CD4-positive, alpha-beta T cell (primary cell): ENCODE measurements around the gene LRRC8E. TPM values are rescaled to one million over a fixed set of nuclear protein-coding genes. Genes with fewer than 3 reads are reported as not detected.

Experiments
- total RNA-seq, 174 experiments: library from RNA in 2 of 174; stranded (reverse) in 2 of 174; gene quantifications; one replicate each; pipeline ENCODE4 v1.2.3 and lab custom pipeline; 2021 to 2026

LRRC8E gene
- total RNA-seq, 2 experiments from 2014 or later, result not detected

Other genes with a start within 250 kb of the LRRC8E start
- gene RETN, start 219.5 kb upstream of the LRRC8E start, total RNA-seq, result not detected
- under 1 TPM in 1 of 2 experiments, not detected in 1; 0.38 TPM for gene MCEMP1, start 211.4 kb upstream of the LRRC8E start, total RNA-seq
- 10 to 100 TPM; 41.3 to 43.4 TPM for gene TRAPPC5, start 207.7 kb upstream of the LRRC8E start, total RNA-seq
- not detected for gene FCER2, start 186.4 kb upstream of the LRRC8E start, total RNA-seq
- gene CLEC4G, start 156.4 kb upstream of the LRRC8E start, total RNA-seq, result not detected
- not detected for gene CD209, start 141.0 kb upstream of the LRRC8E start, total RNA-seq
- gene CLEC4M, start 125.3 kb upstream of the LRRC8E start, total RNA-seq, result not detected
- 1 to 10 TPM; 5.2 to 6.0 TPM for gene EVI5L, start 58.3 kb upstream of the LRRC8E start, total RNA-seq
- under 1 TPM; 0.25 to 0.30 TPM for gene PRR36, start 14.1 kb upstream of the LRRC8E start, total RNA-seq
- gene MAP2K7, start 15.4 kb downstream of the LRRC8E start, total RNA-seq, result 10 to 100 TPM; 81.7 to 82.3 TPM
- gene TGFBR3L, start 26.3 kb downstream of the LRRC8E start, total RNA-seq, result 1 to 10 TPM; 1.1 to 1.2 TPM
- 10 to 100 TPM in 1 of 2 experiments, 1 to 10 TPM in 1; 9.9 to 10.9 TPM for gene SNAPC2, start 31.8 kb downstream of the LRRC8E start, total RNA-seq
- gene CTXN1, start 37.6 kb downstream of the LRRC8E start, total RNA-seq, result not detected
- 10 to 100 TPM; 83.9 to 85.0 TPM for gene TIMM44, start 55.2 kb downstream of the LRRC8E start, total RNA-seq
- gene ELAVL1, start 117.1 kb downstream of the LRRC8E start, total RNA-seq, result 10 to 100 TPM; 17.1 to 20.8 TPM
- gene CCL25, start 164.2 kb downstream of the LRRC8E start, total RNA-seq, result not detected